OCI-LY3 (cell line): ENCODE measurements around the gene WDR90.

Source experiments
- EZH2phosphoT487 ChIP-seq: fragments of 200-600 bp; shearing (Covaris generic); IDR thresholded peaks from 2 replicates; pipeline ENCODE4 v1.6.1; 2018; ENCODE audit warnings: antibody characterized with exemption, mixed run types, low read depth
- TF ChIP-seq, protein P1 (sequence below): fragments of 200-600, 300-600 bp; sonication (generic); IDR thresholded peaks from 2 replicates; pipeline ENCODE4 v1.5.1; 2014; ENCODE audit warnings: antibody characterized with exemption, low read length, low read depth

DNA sequence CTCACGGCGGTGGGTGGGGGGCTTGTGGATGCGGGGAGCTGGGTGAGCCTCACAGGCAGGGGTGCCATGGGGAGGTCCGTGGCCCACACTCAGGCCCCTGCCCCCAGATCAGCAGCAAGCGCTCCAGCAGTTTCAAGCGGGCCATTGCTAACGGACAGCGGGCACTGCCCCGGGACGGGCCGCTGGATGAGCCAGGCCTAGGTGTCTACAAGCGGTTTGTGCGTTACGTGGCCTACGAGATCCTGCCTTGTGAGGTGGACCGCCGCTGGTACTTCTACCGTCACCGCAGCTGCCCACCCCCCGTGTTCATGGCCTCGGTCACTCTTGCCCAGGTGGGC is 27.4 kb downstream of the WDR90 start:
- TF ChIP-seq, protein P1, sequence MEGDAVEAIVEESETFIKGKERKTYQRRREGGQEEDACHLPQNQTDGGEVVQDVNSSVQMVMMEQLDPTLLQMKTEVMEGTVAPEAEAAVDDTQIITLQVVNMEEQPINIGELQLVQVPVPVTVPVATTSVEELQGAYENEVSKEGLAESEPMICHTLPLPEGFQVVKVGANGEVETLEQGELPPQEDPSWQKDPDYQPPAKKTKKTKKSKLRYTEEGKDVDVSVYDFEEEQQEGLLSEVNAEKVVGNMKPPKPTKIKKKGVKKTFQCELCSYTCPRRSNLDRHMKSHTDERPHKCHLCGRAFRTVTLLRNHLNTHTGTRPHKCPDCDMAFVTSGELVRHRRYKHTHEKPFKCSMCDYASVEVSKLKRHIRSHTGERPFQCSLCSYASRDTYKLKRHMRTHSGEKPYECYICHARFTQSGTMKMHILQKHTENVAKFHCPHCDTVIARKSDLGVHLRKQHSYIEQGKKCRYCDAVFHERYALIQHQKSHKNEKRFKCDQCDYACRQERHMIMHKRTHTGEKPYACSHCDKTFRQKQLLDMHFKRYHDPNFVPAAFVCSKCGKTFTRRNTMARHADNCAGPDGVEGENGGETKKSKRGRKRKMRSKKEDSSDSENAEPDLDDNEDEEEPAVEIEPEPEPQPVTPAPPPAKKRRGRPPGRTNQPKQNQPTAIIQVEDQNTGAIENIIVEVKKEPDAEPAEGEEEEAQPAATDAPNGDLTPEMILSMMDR = no peak
- TF ChIP-seq EZH2phosphoT487 = no peak
